ENCODE results near the gene CLIP2. TPM values are rescaled to one million over a fixed set of nuclear protein-coding genes. Genes with fewer than 3 reads are reported as not detected.

CLIP2 gene
- total RNA-seq, 6 experiments from 2014 or later = 27.9 to 37.5 (median 34.5) TPM

- Mint-ChIP-seq H3K4me1 (ENCODE audit: low read depth) (peaks cover 53% of the 10 kb centered on the region), H3K9me3 (no peaks in the 10 kb centered on the region)
- TF ChIP-seq, protein P1, sequence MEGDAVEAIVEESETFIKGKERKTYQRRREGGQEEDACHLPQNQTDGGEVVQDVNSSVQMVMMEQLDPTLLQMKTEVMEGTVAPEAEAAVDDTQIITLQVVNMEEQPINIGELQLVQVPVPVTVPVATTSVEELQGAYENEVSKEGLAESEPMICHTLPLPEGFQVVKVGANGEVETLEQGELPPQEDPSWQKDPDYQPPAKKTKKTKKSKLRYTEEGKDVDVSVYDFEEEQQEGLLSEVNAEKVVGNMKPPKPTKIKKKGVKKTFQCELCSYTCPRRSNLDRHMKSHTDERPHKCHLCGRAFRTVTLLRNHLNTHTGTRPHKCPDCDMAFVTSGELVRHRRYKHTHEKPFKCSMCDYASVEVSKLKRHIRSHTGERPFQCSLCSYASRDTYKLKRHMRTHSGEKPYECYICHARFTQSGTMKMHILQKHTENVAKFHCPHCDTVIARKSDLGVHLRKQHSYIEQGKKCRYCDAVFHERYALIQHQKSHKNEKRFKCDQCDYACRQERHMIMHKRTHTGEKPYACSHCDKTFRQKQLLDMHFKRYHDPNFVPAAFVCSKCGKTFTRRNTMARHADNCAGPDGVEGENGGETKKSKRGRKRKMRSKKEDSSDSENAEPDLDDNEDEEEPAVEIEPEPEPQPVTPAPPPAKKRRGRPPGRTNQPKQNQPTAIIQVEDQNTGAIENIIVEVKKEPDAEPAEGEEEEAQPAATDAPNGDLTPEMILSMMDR (IDR thresholded peaks at IDR 0.05) = no peak
These were observed 1.3 kb downstream of the CLIP2 start for GRCh38 chr7:74290553-74290950.

GRCh38 chr7:74290981-74291441, 1.8 kb downstream of the CLIP2 start:
- TF ChIP-seq, protein P1 (IDR thresholded peaks at IDR 0.05) = no peak
- no peak overlapping the region; the same call in 1 of the 2 replicates for H3K27ac Mint-ChIP-seq
- H3K4me1 Mint-ChIP-seq (ENCODE audit: low read depth) = peaks cover 53% of the 10 kb centered on the region
- no peaks in the 10 kb centered on the region for H3K9me3 Mint-ChIP-seq
- DNase-seq = no peak
- H3K36me3 Mint-ChIP-seq (ENCODE audit: low read depth) = peaks cover 8% of the 10 kb centered on the region; the same call in 1 of the 2 replicates
- no peaks in the 10 kb centered on the region for H3K27me3 Mint-ChIP-seq (ENCODE audit: insufficient read depth)
- peak overlapping the region; percentile 86 for H3K4me3 Mint-ChIP-seq

More at GRCh38 chr7:74290553-74290950, 1.3 kb downstream of the CLIP2 start:
- H3K27ac Mint-ChIP-seq = no peak overlapping the region; the same call in 1 of the 2 replicates
- peaks cover 4% of the 10 kb centered on the region; the same call in 1 of the 2 replicates for H3K36me3 Mint-ChIP-seq (ENCODE audit: low read depth)
- no peak for DNase-seq
- peak overlapping the region; percentile 86 for H3K4me3 Mint-ChIP-seq
- H3K27me3 Mint-ChIP-seq (ENCODE audit: insufficient read depth) = no peaks in the 10 kb centered on the region

GRCh38 chr7:74291535-74291934, 2.3 kb downstream of the CLIP2 start:
- peaks cover 53% of the 10 kb centered on the region for H3K4me1 Mint-ChIP-seq (ENCODE audit: low read depth)
- no peak for DNase-seq
- H3K27ac Mint-ChIP-seq = no peak overlapping the region
- no peaks in the 10 kb centered on the region for H3K9me3 Mint-ChIP-seq
- peaks cover 10% of the 10 kb centered on the region; the same call in 1 of the 2 replicates for H3K36me3 Mint-ChIP-seq (ENCODE audit: low read depth)
- TF ChIP-seq, protein P1 (IDR thresholded peaks at IDR 0.05) = no peak
- no peaks in the 10 kb centered on the region for H3K27me3 Mint-ChIP-seq (ENCODE audit: insufficient read depth)
- H3K4me3 Mint-ChIP-seq = 0 out of 2 replicates have a peak overlapping the region, but pooled peaks have one; percentile 15

DNA sequence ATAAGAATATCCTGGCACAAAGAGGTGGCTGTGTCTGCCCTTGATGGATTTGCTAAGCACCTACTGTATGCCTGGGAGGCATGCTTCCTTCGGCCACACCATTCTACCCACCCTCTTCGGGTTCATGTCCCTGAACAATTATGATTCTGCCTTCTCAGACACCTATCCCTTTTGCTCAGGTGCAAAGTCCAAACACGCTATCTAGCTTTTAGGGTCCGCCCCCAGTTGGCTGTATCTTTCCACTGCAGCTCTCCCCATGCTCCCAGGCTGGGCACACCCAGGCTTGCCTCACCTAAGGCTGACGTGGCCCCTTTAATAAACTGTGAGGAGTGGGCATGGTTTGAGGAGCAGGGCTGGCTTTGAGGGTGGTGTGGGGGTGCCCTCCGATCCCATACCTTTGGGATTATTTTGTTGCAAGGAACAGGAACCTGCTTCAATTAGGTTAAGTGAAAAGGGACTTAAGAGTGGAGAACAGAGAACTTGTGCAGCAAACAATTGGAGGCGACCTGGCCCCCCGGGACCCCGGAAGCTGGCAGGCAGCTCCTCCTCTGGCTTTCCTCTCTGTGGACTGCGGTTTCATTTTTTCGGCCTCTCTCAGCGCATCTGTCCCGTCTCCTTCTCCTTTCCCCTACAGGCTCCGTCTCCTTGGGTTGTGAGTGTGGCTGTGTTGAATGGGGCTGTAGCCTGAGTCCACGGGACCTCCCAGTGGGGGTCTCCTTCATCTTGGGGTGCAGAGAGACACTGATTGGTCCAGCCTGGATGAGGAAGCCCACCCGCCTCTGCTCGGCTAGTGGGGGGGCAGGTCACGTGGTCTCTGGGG, 3.8 kb downstream of the CLIP2 start:
- H3K4me1 Mint-ChIP-seq (ENCODE audit: low read depth) = peaks cover 54% of the 10 kb centered on the region
- no peaks in the 10 kb centered on the region for H3K27me3 Mint-ChIP-seq (ENCODE audit: insufficient read depth)
- peaks cover 14% of the 10 kb centered on the region; the same call in 1 of the 2 replicates for H3K36me3 Mint-ChIP-seq (ENCODE audit: low read depth)
- H3K27ac Mint-ChIP-seq = 0 out of 2 replicates have a peak overlapping the region, but pooled peaks have one; percentile 19
- TF ChIP-seq, protein P1 (IDR thresholded peaks at IDR 0.05) = no peak
- H3K9me3 Mint-ChIP-seq = no peaks in the 10 kb centered on the region
- no peak for DNase-seq
- H3K4me3 Mint-ChIP-seq = no peak overlapping the region

GRCh38 chr7:74293577-74293908, 4.3 kb downstream of the CLIP2 start:
- Mint-ChIP-seq H3K27ac (0 out of 2 replicates have a peak overlapping the region, but pooled peaks have one; percentile 19), H3K4me3 (no peak overlapping the region), H3K4me1 (ENCODE audit: low read depth) (peaks cover 48% of the 10 kb centered on the region), H3K36me3 (ENCODE audit: low read depth) (peaks cover 14% of the 10 kb centered on the region; the same call in 1 of the 2 replicates), H3K9me3 (no peaks in the 10 kb centered on the region), H3K27me3 (ENCODE audit: insufficient read depth) (no peaks in the 10 kb centered on the region)
- TF ChIP-seq, protein P1 (IDR thresholded peaks at IDR 0.05) = no peak
- DNase-seq = no peak
